M059J (cell line): ENCODE measurements around the gene CAPZB. TPM values are rescaled to one million over a fixed set of nuclear protein-coding genes. Genes with fewer than 3 reads are reported as not detected.

Experiments
- DNase-seq: peaks from one replicate; pipeline ENCODE4 v3.0.0-alpha.2; 2012; ENCODE audit warnings: low read depth
- total RNA-seq: library from RNA; depleted of rRNA; stranded (reverse); fragments of >200 nt; shearing (Covaris generic); gene quantifications from 2 replicates; pipeline ENCODE4 v1.2.3, GENCODE V29; 2014

Gene CAPZB
- total RNA-seq, 1 experiment from 2014 or later: 192 TPM

DNA sequence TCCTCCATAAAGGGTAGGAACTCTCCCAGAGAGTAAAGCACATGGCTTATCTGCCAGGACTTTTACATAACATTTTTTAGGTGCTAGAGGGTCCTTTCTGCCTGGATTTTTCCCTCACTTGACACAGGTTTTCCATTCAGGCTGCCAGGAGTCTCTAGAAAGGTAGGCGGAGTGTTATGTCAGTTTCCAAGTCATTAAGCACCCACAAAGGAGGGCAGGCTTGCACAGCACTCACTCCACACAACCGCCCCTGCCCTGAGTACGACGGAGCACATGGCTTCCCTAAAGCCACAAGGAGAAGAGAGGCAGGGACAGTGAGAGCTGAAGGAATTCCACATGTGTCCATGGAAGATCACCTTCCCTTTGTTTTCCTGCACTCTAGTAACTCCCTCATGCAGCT lies 55.7 kb downstream of the CAPZB start:
- DNase-seq: peak; percentile 62

GRCh38 chr1:19427087-19427781 lies 58.1 kb downstream of the CAPZB start:
- DNase-seq: peak; percentile 85

GRCh38 chr1:19426294-19427086 lies 58.8 kb downstream of the CAPZB start:
- no peak for DNase-seq

DNA sequence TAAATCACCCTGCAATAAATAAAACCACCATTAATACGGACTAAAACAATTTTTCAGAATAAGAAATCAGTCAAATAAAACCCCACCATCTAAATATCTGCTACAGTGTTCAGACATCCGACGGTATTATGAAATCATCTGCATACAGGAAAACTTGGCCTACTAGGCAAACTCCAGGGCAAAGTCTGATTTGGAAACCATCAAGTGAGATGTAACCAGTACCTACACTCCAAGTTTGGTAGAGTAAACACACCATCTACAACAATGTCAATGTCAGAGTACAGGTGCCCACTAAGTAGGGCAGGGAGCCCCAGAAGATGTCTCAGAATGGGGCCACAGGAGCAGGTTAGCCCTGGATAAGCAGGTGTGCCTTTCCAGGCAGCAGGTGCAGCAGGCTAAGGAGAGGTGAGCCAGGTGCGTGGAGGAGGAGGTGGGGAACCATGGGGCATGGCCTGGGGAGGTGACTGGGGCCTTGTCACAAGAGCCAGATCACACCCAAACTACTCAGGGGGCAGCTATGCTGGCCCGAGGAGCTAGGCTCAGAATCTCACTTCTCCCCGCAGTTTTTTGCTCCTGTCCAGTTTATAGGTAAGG lies 59.6 kb downstream of the CAPZB start:
- no peak for DNase-seq

- peak; percentile 27 for DNase-seq
Observed at GRCh38 chr1:19424651-19425570, 60.4 kb downstream of the CAPZB start.

DNA sequence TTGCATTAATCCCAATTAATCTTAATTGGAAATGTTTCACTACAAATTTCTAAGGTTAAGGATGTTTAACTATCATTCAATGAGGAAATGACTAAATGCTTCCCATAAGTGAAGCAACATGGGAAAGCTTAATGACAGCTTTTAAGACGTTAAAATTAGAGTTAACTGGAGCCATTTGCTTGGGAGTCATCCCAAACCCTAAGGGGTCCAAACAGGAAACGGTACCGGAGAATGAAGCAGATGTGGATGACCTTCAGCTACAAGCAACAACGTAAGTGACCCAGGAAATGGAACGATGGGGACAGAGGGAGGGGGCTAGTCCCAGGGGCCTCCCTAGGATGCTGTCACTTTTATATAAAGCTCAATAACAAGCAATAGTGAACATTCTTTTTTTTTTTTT lies 62.2 kb downstream of the CAPZB start:
- DNase-seq: no peak

DNA sequence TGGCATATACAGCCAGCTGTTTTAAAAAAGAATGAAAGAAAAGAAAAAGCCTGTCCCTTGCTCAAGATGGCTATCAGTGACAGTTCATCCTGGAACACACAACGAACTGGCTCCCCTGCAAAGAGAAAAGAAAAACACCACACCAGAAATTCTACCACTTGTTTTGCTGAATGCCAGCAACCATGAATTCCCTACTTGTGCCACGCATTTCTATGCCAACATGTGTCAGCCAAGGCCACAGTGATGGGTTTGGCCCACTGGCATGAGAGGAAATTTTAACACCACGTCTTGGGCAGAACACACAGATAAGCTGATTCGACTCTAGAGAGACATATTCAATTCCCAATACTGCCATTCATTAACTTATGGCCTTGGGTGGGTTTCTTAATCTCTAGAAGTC lies 64.0 kb downstream of the CAPZB start:
- DNase-seq: no peak

DNA sequence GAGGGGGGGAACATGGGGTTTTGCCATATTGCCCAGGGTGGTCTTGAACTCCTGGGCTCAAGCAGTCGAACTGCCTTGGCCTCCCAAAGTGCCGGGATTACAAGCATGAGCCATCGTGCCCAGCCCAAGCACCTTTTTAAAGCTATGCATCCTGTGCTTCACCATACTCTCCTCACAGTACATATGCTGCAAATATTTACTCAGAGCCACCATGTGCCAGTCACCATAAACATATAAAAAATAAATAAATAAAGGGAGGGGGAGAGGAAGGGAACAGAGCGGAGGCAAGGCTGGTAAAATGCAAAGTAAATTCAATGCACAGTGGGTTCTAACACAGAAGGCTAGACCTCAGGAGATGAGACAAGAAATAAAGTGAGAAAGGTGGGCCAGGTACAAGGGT lies 64.7 kb downstream of the CAPZB start:
- DNase-seq: no peak

DNA sequence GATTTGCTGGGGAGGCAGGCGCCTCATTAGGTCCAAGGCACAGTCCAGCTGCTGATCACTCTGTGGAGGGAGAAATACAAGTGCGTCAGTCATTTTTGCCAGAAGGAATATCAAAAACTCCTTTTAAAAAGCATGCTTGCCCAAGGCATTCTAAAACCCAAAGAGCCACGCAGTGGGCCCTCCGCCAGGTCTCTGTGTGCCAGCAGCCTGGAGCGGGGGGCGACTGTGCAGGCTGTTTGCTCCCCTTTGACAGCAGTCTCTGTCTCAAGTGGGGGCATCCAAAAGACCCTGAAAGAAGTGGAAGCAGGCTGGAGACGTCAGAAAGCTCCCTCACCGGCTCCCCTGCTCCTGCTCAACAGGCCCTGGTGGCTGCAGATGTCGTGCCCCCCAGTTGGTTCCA lies 65.6 kb downstream of the CAPZB start:
- no peak for DNase-seq

GRCh38 chr1:19418503-19418971 lies 66.8 kb downstream of the CAPZB start:
- no peak for DNase-seq

DNA sequence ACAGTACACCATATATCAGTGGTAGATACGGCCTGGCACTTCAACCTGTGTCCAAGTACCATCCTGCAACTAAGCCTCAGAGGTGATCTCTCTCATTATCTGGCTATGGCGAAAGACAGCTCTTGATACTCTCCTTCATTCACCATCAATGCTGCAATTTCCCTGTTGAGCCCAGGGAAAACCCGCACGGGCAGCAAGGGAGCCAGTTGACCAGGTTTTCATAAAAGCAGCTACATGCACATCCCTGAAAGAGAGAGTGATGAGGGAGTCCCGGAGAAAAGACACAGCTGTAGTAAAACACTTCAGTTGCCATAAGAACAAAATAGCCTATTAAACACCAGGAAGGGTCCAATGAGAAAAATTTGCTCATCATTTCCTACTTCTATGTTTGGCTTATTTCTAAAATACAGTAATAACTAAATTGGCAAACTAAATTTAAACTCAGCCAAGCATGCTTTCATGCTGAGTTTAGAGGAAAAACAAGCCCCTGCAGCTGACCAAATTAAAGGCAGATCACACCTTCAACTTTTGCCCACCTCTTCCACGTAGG lies 68.3 kb downstream of the CAPZB start:
- no peak for DNase-seq

GRCh38 chr1:19416145-19416544 lies 69.2 kb downstream of the CAPZB start:
- no peak for DNase-seq

DNA sequence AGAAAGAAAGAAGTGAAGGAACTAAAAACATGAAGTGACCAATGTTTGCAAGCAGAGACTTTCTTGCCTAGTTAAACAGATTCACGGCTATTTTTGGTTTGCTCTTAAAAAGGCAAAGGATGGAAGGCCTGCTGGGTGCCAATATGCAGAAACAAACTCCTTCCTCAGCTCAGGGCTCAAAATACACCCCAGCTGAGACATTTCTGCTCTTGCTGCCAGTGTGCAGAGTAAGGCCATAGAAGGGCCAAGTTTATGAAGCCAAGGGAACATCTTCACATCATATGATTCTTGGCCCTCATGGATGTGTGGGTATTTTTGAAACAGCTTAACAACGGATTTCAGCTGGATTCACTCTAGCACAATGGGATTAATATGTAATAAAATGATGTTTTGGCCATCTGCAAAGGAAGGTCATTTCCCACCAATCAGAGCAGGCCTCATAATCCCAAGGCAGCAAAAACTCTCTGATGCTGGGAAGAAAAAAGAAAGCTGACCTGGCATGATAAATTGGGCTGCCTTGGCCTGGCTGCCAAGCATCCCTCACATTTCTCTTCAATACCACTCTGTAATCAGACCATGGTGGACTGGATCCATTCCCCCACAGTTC lies 70.7 kb downstream of the CAPZB start:
- DNase-seq: no peak

DNA sequence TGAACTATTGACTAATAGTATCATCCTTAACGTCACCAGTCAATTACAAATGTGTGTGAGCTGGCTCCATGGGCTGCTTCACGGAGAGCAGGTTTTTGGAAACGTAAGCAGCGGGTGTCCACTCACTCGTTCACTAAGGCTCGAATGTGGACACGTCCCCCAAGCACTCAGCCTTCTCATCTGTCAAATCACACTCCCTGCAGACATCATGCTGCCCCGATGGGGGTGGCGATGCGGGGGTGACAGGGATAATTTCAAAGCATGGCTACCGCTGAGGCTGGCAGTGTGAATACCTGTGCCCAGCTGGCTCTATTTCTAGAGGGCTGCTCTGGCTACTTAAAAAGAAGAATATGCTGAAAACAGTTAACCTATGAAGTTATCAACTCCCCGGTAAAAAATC lies 71.3 kb downstream of the CAPZB start:
- DNase-seq: no peak

- no peak for DNase-seq
Observed at GRCh38 chr1:19412654-19413053, 72.7 kb downstream of the CAPZB start.

GRCh38 chr1:19411612-19412011 lies 73.7 kb downstream of the CAPZB start:
- no peak for DNase-seq

DNA sequence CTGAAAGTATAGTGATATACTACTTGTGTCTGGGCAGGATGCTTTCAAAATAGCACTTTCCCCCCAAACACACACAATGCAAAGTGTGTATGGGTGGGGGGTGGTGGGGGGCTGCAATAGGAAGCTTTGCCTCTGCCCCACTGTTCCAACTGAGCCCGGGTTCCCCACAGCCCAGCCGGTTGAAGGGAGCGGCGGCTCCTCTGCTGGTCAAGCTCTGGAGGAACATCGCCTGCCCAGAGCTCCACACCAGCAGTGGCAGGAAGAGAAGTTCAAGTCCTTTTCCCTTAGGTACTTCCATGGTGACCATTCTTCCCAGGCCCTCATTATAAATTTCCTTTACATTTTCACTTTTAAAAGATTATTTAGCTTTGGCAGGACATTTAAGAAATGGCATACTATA lies 74.9 kb downstream of the CAPZB start:
- DNase-seq: no peak

GRCh38 chr1:19409477-19410341 lies 75.6 kb downstream of the CAPZB start:
- DNase-seq: no peak

DNA sequence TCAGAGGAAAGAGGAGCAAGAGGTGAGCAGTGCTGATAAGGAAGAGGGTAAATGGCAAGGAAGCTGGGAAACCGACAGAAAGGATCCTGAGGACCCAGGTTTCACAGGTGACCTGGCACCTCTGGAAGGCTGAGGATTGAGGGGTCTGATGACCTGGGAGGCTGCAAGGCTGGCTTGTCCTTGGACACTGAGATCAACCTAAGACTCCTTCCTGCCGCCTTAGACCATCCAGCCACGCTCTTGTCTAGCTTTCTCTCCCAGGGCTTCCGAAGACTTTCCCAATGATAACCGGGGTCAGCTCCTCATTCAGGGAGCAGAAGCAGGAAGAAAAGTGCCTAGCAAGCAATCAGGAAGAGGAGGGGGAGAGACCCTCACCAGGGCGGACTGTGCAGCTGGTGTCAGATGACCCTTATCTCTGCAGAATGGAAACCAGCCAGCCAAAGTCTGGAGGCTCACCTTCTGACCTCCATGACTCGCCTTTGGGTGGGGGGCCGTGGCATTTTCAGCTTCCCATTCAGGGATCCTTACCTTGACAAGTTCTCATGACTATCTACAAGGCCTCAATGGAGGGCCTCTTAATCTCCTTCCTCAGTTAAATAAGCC lies 77.7 kb downstream of the CAPZB start:
- no peak for DNase-seq

- DNase-seq: no peak
Observed at GRCh38 chr1:19406680-19407079, 78.7 kb downstream of the CAPZB start.
